ENCODE results near the gene SHC2.

SHC2 gene

DNA sequence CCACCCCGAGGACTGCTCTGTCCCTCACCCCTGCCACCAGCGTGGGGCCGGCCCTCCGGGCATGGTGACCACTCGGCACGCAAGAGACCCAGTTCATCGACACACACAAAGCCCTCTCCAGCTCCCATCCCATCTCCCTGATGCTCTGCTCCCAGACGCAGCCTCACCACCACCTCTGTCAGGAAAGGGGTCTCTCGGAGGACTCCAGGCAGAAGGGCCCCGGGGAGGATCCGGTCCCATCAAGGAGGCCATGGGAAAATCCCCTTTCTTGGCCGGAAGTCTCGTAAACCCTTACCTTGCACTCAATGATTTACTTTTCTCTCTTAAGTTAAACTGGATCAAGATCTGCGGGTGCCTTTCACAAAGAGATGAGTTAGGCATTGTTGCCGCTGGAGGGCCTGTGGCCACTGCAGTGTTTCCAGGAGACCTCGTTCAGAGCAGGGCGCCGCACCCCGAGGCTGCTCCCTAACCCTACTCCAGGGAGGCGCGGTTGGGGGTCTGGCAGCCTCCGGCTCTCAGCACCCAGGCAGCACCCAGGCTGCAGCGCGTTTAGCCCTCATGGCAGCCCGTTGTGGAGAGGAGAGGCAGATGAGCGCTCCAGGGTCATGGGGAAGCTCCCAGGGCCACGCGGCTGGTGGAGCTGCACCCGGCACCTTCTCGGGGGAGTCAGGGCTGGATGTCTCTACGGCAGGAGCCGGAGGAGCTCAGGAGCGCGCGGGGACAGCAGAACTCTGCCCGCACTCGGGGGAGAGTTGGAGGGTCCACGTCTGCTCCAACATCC, 82.8 kb downstream of the SHC2 start:
- in situ Hi-C loops (cut with MboI; ENCODE audit: low sequenced_read_pairs, unreplicated experiment), result no loop called here
- TF ChIP-seq, protein P1, sequence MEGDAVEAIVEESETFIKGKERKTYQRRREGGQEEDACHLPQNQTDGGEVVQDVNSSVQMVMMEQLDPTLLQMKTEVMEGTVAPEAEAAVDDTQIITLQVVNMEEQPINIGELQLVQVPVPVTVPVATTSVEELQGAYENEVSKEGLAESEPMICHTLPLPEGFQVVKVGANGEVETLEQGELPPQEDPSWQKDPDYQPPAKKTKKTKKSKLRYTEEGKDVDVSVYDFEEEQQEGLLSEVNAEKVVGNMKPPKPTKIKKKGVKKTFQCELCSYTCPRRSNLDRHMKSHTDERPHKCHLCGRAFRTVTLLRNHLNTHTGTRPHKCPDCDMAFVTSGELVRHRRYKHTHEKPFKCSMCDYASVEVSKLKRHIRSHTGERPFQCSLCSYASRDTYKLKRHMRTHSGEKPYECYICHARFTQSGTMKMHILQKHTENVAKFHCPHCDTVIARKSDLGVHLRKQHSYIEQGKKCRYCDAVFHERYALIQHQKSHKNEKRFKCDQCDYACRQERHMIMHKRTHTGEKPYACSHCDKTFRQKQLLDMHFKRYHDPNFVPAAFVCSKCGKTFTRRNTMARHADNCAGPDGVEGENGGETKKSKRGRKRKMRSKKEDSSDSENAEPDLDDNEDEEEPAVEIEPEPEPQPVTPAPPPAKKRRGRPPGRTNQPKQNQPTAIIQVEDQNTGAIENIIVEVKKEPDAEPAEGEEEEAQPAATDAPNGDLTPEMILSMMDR (IDR thresholded peaks at IDR 0.05; ENCODE audit: borderline replicate concordance, control extremely low read depth, extremely low read depth, insufficient read depth, missing control alignments), result no peak
- DNase-seq (ENCODE audit: low spot score), result no peak

DNA sequence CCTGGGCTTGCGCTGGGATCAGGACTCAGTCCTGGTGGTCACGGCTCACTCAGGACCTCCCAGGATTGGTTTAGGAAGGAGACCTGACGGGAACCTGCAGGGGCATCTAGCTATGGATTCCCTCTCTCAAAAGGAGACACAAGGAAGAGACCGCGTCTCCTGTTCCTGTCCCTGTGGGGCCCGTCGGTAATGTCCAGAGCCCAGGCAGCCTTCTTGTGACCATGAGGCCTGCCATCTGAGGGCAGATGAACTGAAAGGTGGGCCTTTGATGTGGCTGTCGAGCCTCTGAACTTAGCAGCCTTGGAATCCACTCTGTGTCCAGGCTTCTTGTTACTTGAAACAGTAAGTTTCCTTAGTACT, 84.7 kb downstream of the SHC2 start:
- in situ Hi-C loops (cut with MboI; ENCODE audit: low sequenced_read_pairs, unreplicated experiment), result no loop called here
- TF ChIP-seq, protein P1 (IDR thresholded peaks at IDR 0.05; ENCODE audit: borderline replicate concordance, control extremely low read depth, extremely low read depth, insufficient read depth, missing control alignments), result no peak
- DNase-seq (ENCODE audit: low spot score), result no peak

DNA sequence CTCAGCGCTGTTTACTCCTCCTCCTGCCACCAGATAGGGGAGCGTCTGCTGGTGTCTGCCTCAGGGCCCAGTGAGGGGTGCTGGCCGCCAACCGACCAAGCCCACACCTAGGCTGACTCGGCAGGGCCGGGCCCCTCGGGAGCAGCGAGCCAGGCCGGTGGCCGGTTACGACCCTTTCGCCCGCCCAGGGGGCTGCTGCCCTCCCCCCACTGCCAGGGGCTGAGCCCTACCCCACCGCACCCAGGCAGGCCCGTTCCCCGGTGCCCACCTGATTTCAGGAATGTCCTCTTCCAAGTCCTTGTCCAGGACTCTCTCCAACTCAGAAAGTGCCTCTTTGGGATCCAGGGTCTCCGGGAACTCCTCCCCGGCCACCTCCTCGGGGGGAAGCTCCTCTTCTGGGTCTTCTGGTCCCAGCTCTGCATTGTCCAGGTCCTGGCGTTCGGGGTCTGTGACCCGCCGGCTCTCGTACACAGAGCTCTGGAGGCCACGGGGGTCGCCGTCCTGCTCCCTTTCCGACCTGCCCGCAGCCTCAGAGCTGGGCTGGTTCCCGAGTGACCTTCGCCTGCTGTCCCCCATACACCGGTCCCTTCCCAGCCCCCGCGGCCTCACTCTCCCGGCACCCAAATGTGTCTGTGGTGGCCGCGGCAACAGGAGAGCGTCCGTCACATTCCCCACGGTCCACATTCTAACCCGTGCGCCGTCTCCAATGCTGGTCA, 85.3 kb downstream of the SHC2 start:
- in situ Hi-C loops (cut with MboI; ENCODE audit: low sequenced_read_pairs, unreplicated experiment), result no loop called here
- TF ChIP-seq, protein P1 (IDR thresholded peaks at IDR 0.05; ENCODE audit: borderline replicate concordance, control extremely low read depth, extremely low read depth, insufficient read depth, missing control alignments), result no peak
- no peak for DNase-seq (ENCODE audit: low spot score)

DNA sequence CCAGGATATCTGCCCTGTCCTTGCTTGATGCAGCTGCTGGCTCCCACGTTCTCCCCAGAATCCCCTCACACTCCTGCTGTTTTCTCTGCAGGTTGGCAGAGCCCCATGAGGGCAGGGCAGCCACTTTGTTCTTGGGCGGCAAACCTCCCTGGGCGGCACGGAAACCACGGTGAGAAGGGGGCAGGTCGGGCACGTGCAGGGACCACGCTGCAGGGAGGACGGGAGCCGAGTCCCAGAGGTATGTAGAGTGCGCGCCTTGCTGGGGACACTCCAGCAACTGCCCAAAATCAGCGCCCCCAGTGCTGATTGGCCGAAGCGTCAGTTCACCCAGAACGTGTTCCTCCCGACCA, 86.0 kb downstream of the SHC2 start:
- TF ChIP-seq, protein P1 (IDR thresholded peaks at IDR 0.05; ENCODE audit: borderline replicate concordance, control extremely low read depth, extremely low read depth, insufficient read depth, missing control alignments), result no peak
- DNase-seq (ENCODE audit: low spot score), result no peak
- in situ Hi-C loops (cut with MboI; ENCODE audit: low sequenced_read_pairs, unreplicated experiment), result no loop called here

DNA sequence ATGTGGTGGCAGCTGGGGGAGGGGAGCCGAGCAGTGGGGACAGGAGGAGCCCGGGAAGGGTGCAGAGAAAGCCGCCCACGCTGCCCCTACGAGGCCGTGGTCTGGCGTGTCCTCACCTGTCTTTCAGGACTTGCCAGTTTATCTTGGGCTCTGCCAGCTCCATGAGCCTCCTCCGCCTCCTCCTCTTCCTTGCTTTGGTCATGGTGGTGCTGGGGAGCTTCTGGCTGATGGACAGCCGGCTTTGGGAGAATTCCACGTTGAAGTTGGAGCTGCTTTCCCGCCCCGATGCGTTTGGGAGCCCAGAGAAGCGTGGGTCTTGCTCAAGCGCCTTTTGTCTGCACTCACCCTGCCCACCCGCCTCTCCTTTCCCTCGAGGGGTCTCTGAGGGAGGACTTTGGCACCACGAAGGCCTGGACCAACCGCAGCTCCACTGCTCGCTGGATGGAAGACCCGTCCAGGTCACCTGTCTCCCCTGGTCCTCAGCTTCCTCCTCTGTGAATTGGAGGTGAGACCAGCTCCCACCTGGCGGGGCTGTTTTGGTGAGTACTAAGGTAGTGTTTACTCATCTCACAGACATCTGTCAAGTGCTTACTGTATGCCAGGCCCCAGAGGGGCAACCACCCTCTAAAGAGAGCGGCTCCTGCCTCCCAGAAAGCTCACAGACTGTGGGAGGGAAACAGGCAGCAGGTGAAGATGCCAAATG, 86.5 kb downstream of the SHC2 start:
- in situ Hi-C loops (cut with MboI; ENCODE audit: low sequenced_read_pairs, unreplicated experiment), result no loop called here
- no peak for DNase-seq (ENCODE audit: low spot score)
- TF ChIP-seq, protein P1 (IDR thresholded peaks at IDR 0.05; ENCODE audit: borderline replicate concordance, control extremely low read depth, extremely low read depth, insufficient read depth, missing control alignments), result no peak

DNA sequence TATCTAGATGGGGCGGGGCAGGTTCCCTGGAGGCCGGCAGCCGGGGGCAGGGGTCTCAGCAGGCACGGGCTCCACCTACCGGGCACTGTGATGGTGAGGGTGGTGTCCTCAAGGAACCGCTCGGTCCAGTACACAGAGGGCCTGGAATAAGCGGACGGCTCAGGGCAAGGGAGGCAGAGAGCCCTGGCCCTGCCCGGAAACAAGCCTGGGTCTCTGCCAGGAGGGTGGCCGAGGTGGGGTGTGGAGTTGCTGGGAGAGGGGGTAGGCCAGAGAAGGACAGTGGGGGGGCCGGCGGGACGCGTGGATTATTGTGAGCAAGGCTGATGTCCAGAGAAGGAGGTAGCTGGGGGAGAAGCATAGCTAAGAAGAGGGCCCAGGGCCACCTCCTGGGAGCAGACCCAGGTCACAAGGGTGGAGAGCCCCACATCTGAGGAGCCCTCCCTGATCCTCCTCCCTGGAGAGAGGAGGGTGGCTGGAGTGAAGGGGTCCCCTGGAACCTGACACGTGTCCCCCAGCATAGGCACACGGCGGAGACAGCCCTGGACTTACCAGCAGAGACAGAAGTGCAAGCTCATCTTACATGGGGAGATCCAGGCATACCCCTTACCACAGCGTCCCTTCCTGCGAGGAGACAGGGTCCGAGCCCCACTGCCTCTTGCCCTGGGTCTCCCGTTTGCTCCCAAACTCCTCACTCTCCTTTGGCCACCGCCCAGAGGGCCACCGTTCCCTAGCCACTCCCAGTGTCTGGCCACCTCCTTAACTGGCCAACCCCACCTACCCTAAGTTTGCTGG, 87.2 kb downstream of the SHC2 start:
- in situ Hi-C loops (cut with MboI; ENCODE audit: low sequenced_read_pairs, unreplicated experiment), result no loop called here
- TF ChIP-seq, protein P1 (IDR thresholded peaks at IDR 0.05; ENCODE audit: borderline replicate concordance, control extremely low read depth, extremely low read depth, insufficient read depth, missing control alignments), result no peak
- DNase-seq (ENCODE audit: low spot score), result no peak

Data from GM13976 (cell line).